GM21360 (cell line): ENCODE measurements around the gene MYO7A.

Experiments used
- ATAC-seq: cut with Tn5 transposase; IDR thresholded peaks from one replicate; pipeline ENCODE4 v1.9.1; 2021; ENCODE audit warnings: mild to moderate bottlenecking, moderate library complexity; ENCODE audit not compliant: unreplicated experiment

Gene MYO7A

GRCh38 chr11:77211594-77212251 lies 83.7 kb downstream of the MYO7A start:
- ATAC-seq: no peak

DNA sequence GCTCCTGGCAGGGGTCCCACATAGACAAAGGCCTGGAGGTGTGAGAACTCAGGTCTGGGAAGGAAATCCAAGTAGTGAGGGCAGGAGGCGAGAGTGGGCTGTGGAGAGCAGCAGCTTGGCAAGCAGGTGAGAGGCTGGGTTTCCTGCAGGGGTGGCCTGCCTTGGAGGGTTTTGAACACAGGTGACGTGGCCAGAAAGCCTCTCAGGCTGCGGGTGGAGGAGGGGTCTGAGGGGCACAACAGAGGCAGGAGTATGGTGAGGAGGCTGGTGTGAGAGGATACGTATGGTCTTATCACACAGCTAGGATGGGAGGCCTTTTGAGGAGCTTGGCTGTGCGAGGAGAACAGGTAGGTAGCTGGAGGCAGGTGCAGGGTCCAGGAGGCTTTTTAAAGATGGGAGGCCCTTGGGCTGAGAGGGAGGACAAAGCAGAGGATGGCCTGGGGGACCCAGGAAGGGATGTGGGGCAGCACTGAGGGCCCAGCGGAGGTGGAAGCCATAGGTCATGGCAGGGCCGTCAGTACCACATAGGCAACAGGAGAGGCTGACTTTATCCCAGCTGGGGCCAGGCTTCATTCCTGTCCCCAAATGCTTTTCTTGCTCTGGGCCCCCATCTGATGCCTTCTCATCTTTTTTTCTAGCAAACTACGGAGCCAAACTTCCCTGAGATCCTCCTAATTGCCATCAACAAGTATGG lies 84.4 kb downstream of the MYO7A start:
- ATAC-seq: no peak

GRCh38 chr11:77213029-77213579 lies 85.1 kb downstream of the MYO7A start:
- no peak for ATAC-seq

DNA sequence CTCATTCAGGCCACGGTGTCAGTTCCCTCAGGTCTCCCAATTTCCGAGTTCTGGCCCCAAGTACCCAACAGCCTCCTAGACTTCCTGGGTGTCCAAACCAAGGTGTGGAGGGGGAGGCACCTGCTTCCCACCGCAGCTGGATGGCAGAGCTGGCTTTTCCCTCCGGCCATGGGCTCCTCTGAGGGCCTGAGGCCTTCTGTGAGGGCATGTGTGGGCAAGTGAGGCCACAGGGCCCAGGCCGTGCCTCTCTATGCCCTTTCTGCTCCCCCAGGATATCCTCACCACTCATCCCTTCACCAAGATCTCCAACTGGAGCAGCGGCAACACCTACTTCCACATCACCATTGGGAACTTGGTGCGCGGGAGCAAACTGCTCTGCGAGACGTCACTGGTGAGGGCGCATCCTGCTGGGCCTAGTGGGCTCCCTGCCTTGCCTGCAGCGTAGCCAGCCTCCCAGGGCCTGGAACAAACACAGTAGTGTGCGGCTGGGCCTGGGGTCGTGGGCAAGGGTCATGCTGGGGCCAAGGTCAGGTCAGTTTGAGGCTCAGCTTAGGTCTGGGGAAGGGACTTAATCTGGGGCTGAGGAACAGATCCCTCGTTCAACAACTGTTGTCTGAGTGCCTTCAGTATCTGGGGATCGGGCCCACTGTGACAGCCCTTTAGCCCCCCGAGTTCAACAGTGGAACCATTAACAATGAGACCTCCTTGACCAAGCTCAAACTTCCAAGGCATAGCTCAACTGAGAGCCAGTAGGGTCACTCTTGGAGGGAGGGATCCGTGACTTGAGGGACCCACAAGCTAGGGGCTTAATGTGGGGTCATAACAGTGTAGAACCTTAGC lies 85.8 kb downstream of the MYO7A start:
- ATAC-seq: no peak

DNA sequence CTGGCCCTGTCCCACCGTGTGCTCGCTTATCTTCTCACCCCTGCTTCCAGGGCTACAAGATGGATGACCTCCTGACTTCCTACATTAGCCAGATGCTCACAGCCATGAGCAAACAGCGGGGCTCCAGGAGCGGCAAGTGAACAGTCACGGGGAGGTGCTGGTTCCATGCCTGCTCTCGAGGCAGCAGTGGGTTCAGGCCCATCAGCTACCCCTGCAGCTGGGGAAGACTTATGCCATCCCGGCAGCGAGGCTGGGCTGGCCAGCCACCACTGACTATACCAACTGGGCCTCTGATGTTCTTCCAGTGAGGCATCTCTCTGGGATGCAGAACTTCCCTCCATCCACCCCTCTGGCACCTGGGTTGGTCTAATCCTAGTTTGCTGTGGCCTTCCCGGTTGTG lies 86.5 kb downstream of the MYO7A start:
- ATAC-seq: no peak

- no peak for ATAC-seq
Measured at GRCh38 chr11:77215106-77215505, 87.1 kb downstream of the MYO7A start.

GRCh38 chr11:77217156-77217555 lies 89.1 kb downstream of the MYO7A start:
- no peak for ATAC-seq

DNA sequence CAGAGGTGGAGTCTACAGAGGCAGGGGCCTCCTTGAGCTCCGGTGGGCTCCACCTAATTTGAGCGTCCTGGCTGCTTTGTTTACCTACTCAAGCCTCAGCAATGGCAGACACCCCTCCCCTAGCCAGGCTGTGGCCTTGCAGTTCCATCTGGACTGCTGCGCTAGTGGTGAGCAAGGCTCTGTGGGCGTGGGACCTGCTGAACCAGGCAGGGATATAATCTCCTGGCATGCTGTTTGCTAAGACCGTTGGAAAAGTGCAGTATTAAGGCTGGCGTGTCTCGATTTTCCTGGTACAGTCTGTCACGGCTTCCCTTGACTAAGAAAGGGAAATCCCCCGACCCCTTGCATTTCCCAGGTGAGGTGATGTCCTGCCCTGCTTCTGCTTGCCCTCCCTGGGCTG lies 95.8 kb downstream of the MYO7A start:
- no peak for ATAC-seq

GRCh38 chr11:77230878-77231605 lies 103.0 kb downstream of the MYO7A start:
- no peak for ATAC-seq

GRCh38 chr11:77231800-77232199 lies 103.8 kb downstream of the MYO7A start:
- ATAC-seq: no peak

- no peak for ATAC-seq
Measured at GRCh38 chr11:77232242-77232641, 104.2 kb downstream of the MYO7A start.

DNA sequence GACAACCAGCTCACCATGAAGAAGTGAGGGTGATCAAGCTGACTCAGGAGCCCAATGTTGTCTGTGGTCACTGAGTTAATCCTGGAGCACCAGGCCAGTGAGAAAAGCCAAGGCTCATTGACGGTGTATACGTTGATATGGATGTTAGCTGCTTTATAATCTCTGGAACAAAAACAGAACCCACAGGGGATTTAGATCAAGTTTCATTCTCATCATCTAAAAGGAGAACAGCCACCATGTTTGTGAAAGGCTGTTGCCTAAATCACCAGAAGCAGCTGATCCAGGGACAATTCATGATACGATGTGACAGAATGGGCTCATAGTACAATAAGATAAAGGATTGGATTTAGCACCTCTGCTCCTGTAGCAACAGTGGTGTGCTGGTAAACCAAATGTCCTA lies 105.0 kb downstream of the MYO7A start:
- no peak for ATAC-seq

DNA sequence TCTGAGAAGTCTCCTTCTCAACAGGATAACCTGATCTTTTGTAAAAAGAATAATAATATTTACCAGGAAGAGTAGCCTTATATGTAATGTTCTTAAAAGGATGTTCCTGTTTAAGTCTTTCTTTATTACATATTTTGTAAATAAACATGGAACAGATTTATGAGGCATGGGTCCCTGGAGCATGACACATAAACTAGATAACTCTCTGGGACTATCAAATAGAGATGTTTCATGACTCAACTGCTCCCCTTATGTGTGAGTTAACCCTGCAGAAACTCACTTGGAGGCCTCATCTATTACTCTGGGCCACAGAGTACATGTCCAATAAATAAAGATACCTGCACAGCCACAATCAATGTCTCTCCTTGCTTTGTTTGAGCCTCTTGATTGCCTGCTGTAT lies 108.9 kb downstream of the MYO7A start:
- ATAC-seq: no peak

DNA sequence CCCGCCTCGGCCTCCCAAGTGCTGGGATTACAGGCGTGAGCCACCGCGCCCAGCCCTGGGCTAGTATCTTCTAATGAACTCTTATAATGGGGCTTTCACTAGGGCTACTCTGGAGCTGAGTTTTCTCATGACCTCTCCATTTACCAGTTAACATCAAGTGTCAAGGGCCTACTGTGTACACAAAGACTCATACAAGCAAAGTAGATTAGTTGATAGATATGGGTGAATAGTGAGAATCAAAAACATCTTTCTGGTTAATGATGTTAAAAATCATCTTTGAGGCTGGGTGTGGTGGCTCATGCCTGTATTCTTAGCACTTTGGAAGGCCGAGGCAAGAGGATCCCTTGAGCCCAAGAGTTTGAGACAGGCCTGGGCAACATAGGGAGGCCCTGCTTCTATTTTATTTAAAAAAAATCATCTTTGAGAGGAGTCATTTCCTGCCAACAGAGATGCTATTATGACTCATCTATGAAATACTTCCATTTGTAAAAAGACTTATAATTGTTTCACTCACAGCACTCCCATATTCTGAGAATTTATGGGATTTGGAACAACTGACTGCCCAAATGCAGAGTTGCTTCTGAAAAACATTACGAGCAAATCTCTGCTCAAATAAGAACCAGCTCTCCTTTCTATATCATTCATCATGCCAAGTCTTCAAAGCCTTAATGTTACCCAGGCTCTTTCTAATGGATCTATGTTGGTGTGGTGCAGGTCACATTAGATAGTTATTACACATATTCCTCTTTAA lies 116.4 kb downstream of the MYO7A start:
- no peak for ATAC-seq

DNA sequence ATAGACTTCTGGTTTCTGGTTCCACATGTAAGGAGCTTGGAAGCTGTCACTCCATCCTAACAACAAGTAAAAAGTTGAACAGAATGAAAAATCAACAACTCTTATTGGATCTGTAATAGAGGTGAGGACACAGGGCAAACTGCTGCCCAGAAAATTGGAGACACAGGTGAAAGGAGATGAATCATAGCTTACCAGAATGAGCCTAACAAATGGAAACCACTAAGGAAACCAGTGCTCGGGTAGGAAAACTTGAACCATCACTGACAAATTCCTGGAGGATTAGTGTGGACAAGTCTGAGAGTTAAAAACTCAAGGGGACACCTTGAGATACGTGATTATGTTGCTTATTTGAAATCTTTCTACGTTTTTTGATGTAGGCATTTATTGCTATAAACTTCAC lies 121.4 kb downstream of the MYO7A start:
- ATAC-seq: no peak

DNA sequence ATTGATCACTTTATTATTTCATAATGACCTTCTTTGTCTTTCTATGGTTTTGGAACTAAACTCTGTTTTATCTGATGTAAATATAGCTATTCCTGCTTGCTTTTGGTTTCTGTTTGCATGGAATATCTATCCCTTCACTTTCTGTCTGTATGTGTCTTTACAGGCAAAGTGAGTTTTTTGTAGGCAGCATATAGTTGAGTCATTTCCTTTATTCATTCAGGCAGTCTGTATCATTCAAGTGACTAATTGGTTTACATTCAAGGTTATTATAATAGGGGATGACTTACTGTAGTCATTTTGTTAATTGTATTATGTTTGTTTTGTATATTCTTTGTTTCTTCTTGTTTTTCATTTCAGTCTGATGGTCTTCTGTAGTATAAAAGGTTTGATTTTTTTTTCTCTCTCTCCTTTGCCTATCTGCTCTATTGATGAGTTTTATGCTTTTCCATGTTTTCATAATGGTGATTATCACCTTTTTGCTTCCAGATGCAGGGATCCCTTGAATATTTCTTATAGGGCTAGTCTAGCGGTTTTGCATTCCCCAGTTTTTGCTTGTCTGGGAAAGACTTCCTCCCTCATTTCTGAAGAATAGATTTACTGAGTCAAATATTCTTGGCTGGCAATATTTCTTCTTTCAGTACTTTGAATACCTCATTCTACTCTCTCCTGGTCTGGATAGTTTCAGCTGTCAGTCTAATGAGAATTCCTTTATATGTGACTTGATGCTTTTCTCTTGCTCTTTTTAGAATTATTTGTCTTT lies 123.0 kb downstream of the MYO7A start:
- no peak for ATAC-seq

GRCh38 chr11:77252555-77253270 lies 124.7 kb downstream of the MYO7A start:
- ATAC-seq: no peak

GRCh38 chr11:77253690-77254089 lies 125.6 kb downstream of the MYO7A start:
- ATAC-seq: no peak

DNA sequence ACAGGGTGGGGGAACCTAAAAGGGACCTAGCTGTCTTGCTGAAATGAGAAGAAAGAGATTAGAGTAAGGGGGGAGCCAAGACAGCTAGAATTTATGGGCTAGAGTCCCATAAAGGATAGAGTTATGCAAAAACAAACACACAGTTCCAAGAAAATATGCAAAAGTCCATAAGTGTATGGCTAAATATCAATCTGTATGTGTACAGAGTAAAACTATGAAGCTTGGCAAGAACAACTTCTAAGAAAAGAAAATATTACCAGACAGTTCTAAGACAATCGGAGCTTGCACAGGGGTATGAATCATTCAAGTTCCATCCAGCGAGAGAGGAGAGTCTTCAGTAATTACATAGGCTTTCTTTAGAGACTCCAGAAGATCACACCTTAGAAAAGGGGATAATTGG lies 131.6 kb downstream of the MYO7A start:
- ATAC-seq: no peak
